GM19043 (cell line): ENCODE results near the gene SPPL3.
"Not testable (repeated sequence)": the region's sequence is repeated elsewhere in the genome, so short reads cannot be mapped to it uniquely, and the experiment has no call there.

Experiments
- ATAC-seq: cut with Tn5 transposase; IDR thresholded peaks from one replicate; pipeline ENCODE4 v1.9.1; 2021; ENCODE audit warnings: low read depth; ENCODE audit not compliant: unreplicated experiment

The SPPL3 gene

DNA sequence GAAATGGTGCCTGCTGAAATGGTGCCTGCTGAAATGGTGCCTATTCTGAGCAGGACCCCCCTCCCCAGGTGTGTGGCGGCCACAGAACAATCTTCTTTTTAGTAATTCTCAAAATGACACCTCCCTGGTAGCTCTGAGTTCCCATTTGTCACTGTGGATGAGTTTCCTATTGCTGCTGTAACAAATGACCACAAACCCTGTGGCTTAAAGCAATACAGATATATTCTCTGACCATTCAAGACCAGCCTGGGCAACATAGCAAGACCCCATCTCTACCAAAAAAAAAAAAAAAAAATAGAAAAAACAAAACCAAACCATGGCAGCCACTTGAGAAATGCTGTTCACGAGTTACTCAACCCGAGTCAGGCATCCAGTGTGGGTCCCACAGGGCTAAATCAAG is 170.6 kb downstream of the SPPL3 start:
- no peak for ATAC-seq

DNA sequence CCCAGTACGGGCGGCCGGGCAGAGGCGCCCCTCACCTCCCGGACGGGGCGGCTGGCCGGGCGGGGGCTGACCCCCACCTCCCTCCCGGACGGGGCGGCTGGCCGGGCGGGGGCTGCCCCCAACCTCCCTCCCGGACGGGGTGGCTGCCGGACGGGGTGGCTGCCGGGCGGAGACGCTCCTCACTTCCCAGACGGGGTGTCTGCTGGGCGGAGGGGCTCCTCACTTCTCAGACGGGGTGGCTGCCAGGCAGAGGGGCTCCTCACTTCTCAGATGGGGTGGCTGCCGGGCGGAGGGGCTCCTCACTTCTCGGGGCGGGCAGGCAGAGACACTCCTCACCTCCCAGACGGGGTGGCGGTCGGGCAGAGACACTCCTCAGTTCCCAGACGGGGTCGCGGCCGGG is 172.0 kb downstream of the SPPL3 start:
- not testable (repeated sequence) for ATAC-seq

DNA sequence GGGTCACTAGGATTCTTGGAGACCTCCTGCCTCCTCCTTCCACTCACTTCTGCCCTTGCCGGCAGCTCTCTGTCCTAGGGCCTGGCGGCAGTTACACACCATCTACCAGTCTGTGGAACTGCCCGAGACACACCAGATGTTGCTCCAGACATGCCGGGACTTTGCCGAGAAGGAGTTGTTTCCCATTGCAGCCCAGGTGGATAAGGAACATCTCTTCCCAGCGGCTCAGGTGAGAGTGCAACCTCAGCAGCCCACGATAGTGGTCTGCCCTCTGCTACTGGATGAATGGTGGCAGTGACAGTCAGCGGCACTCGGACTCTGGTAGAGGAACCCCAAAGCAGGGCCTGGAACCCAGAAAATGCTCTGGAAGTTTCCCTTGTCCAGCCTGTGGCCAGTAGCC is 177.2 kb downstream of the SPPL3 start:
- ATAC-seq, result no peak

DNA sequence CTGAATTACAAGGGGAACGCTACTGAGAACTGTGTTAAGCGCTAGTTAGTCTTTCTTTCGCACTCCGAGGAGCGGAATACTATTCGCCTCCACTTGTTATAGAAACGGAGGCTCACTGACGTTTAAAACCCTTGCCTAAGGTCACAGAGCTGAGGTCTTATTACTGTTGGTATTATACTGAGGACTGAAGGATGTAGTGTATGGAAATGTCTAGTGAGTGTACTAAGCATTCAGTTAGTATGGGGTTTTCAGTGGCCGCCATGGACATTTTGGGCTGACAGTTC is 177.7 kb downstream of the SPPL3 start:
- no peak for ATAC-seq

DNA sequence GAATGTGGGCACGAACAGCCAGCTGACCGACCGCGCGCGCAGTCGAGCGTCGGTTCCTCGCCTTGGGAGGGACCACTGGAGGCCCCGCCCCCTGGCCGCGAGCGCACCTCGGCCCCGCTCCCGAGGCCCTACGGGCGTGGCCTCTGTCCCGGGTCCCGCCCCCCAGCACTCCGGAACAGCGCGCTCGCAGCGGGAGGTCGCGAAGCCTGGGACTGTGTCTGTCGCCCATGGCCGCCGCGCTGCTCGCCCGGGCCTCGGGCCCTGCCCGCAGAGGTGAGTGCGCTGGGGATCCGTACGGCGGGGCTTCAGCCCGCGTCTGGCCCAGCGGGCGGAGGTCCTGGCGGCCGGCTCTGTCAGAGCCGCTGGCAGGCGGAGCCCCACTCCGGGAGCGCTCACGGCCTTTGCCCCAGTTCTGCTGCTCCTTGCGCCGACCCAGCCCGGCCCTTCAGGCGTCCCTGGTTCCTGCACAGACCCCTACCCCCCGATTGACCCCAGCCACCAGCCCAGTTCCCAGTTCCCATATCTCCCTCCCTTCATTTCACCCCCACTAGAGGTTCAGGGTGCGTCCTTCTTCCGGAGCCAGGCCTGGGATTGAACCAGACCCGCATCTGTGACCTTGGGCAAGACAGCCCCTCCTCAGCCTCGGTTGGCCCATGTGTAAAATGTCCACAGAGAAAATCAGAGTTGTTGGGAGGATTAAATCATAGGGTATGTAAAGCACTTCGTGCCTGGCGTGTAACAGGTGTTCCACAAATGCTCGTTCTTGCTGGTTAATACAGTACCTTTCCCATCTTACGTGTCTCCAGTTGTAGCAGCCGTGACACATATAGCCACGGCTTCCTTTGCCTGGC is 178.3 kb downstream of the SPPL3 start, which contains the start of gene ACADS:
Gene ACADS (plus strand): TSS at position 168 of the 851 bp plus-strand sequence. CDS start 60 bp downstream, at position 228.
- peak; percentile 98 for ATAC-seq

DNA sequence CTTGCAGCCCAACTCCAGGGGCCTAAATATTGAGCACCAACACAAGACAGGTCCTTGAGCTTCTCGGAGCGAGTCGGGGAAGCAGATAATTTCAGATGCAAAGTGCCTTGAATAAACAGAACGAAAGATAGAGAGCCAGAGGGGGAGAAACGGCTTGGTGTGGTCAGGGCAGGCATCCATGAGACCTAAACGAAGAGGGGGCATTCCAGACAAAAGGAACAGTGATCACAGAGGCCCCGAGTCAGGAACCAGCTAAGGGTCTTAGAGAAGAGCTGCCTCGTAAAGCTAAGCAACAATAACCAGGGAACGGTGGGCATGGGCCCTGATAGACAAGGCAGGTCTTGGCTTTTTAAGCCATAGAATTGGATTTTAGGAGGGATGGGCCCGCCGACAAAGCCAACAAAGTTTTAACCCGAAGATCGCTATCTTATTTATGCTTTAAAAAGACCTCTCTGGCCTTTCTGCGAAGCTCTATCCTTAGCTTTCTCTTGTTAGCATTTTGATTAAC is 179.0 kb downstream of the SPPL3 start:
- ATAC-seq, result no peak

DNA sequence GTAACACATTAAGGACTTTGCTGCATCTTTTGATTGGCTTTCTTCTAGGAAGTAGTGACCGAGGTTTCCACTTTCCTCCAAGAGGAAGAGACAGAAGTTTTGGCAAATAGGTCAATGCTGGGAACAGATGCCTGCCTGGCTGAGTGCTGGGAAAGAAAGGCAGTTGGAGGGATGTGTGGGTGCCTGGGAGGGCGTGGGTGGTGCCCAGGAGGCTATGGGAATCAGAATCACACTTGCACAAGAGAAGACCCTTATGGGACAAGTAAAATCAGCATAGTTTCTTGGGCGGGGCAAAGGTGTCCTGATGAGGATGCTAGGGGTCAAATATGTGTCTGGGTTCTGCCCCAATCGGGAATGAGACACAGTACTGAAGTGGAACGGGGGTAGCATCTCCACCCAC is 179.4 kb downstream of the SPPL3 start:
- no peak for ATAC-seq

DNA sequence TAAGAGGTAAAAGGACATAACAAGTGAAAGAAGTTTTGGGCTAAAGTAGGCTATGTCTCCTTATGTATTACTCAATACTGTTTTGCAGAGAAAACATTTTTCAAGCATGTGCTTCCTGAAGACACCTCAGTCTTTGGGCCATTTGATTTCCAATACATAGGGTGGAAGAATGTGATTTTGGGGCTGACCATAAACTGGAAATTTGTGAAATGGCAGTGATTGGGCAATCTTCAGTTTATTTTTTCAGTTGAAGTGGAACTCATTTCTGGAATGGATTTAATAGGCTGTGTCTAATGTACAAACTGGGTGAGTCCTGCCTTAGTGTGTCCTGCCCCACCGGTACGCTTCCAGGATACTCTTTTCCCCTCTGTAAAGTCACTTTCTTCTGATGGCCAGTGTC is 181.4 kb downstream of the SPPL3 start:
- ATAC-seq, result no peak

DNA sequence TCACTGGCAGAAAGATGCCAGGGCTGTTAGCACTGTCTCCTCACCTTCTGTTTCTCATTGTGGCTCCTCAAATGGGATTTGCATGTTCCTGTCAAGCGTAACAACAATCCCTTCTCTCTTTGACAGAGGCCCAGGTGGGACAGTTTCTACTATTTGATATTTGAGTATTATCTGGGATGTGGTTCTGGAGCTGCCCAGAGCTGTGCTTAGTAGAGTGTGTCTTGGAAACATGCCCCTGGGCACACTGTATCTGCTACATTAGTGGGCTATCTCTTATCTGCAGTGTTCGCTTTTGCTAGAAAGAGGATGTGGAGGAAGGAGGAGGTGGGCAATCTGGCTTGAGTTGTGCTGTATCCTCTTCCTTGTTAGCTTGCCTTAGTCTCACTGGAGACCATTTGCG is 182.3 kb downstream of the SPPL3 start:
- ATAC-seq, result no peak

DNA sequence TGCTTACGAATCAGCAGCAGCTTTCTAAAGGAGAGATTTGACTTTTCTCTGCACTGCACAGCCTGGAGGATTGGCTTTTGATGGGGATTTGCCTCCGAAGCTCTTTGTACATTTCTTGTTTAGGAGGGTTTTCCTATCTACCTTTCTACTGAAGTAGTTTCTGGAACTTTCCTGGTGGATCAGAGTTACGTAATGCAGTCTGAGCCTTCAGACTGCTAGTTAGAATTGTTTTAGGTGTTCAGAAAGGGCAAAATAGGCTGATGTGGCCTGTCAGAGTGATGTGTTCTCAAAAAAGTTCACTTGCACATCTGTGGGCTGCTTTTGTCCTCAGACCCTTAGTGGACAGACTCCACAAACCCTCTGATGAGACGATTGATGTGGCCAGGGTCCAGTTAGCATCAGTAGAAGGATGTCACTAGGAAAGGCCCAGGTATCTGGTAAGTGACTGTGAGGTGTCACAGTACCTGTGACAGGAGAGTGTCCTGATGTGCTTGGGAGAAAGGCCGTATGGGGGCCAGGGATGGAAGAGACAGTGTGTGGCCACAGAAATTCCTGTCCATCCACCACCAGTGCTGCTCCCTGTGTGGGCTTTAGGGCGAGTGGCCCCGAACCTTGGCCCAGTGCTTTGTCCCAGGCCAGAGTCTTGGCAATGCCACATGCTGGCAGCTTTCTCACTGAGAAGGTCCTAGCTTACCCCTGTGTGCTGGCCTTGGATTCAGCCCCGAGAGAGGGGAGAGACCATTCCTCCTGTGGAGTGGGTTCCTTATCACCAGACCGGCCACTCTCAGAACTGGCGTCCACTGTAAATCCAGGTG is 183.0 kb downstream of the SPPL3 start:
- ATAC-seq, result no peak

DNA sequence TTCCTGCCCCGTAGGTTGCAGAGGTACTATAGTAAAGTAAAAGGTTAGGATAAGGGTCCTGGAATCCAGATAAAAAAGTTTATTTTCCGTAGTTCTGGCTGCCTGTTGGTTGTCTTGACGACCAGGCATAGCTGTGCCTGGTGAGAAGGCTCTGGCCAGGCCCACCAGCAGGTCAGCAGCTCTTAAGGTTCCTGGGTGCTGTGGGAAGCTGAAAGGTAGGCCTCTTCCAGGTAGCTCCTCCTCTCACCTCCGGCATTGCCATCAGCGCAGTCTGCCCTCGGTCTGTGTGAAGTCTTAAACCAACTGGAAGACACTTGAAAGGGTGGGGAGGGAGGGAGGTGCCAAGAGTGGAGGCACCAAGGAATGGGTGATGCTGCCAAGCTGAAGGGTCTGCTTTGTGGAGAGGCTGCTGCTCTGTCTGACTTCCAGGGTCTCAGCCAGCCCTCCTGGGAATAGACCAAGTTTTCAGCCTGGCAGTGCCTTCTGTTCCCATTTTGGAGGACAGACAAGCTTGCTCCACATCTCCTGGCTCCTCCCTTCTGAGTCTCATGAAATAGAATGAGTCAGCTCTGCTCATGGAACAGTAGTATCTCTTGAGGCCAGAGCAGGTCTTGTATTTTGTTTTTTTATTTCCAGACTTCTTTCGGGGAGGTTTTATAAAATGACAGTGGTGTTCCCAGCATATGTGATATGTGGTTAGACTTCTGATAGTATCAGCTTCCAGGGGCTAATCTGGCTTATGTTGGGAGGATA is 183.7 kb downstream of the SPPL3 start:
- ATAC-seq, result no peak

DNA sequence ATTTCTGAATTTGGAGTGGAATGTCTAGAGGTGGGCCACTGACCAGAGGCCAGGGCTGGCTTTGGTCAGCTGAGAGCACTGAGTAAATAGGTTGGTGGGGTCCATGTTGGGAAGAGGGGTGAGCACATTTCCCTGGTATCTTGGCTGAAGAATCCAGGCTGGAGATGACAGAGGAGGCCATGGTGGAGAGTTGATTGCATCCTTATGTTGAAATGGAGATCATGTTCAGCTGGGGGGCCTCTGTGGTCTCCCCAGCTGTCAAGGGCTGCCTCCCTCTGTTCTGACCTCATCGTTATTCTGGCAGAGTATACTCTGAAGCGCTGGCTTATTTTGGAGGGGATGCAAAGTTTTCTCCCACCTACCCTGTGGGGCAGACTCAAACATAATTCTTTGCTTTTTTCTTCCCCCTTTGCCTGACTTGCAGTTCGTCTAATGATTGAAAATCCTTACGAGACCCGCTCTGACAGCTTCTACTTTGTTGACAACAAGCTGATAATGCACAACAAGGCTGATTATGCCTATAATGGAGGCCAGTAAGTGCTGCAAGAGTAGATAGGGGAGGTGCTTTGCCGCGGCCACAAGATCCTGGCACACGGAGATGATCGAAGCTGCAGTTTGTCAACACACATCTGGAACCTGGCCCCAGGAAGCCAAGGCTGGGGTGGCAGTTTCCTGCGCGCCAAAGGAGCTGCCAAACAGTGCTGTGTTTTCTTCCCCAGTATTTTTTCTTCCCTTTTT is 184.5 kb downstream of the SPPL3 start:
- ATAC-seq, result no peak

DNA sequence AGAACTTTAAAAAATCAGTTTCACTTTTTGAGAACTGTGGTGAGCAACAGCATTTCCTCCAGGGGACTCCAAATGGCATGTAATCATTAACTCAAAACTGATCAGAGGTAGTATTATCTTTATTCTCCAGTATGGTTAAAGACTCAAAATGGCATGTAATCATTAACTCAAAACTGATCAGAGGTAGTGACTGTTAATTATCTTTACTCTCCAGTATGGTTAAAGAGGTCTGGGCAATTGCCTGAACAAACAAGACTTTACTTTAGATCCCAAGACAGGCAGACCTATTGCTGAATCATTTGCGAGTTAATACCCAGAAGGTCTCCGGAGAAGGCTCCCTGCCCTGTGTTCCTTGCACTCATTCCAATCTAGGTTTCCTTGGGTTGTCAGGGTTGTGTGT is 185.1 kb downstream of the SPPL3 start:
- ATAC-seq, result peak; percentile 43

DNA sequence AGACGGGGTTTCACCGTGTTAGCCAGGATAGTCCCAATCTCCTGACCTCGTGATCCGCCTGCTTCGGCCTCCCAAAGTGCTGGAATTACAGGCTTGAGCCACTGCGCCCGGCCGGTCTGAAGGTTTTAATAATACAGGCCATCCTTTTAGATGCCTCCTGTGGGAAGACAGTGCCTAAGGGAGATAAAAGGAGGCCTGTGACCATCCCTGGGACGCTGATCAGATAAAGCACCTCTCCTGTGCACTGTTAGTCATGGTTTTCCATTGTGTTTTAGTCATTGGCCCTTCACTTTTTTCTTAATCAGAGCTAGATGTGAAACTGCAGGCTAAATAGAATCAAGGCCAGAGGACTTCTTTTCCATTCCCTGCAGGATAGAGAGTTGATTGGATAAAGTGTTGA is 186.1 kb downstream of the SPPL3 start:
- ATAC-seq, result no peak

DNA sequence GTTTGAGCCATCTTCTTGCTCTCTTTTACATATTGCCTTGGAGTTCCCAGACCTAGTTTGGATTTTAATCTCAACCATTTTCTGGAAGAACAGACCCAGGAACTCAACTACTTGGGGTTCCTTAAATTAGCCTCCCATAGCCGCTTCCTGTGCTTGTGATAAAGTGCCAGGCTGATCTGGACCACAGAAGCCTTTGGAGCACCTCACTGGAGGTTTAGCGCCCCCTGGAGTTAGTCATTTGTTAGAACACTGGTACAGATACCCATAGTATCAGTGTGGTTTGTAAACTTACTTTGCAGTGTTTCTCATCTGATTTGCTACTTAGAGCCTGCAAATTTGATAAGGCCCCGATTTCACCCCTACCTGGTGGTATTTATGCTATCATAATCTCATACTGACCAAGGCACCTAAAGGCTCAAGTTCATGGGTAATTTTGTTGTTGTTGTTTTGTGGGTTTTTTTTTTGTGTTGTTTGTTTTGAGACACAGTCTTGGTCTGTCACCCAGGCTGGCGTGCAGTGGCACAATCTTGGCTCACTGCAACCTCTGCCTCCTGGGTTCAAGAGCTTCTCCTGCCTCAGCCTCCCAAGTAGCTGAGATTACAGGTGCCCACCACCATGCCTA is 190.2 kb downstream of the SPPL3 start:
- ATAC-seq, result no peak

DNA sequence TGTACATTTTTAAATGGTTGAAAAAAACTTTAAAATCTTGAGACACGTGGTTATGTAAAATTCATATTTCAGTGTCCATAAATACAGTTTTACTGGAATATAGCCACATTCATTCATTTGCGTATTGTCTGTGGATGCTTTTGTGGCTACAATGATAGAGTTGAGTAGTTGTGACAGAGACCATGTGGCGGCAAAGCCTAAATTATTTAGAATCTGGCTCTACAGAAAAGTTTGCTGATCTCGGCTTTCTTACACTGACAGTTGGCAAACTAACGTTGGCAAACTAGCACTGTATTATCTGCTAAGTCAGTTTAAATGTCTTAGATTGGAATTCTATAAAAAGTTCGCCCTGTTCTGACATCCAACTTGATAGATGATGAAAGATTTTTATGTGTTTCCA is 191.5 kb downstream of the SPPL3 start:
- no peak for ATAC-seq
